Fibroblast of the aortic adventitia (primary cell): ENCODE data around the gene NRN1L. TPM values are rescaled to one million over a fixed set of nuclear protein-coding genes. Genes with fewer than 3 reads are reported as not detected.
"Not testable (repeated sequence)": the region's sequence is repeated elsewhere in the genome, so short reads cannot be mapped to it uniquely, and the experiment has no call there.

Source experiments
- DNase-seq: peaks from one replicate; pipeline ENCODE4 v3.0.0-alpha.2; 2010; ENCODE audit warnings: low read depth
- H3K4me3 ChIP-seq: 2 replicates; pipeline ENCODE4 v1.5.1; 2011; ENCODE audit warnings: low read depth, mild to moderate bottlenecking, control low read depth, low read length, moderate library complexity
- total RNA-seq: library from RNA; depleted of rRNA; stranded (reverse); fragments of >200 nt; gene quantifications from 2 replicates; pipeline ENCODE4 v1.2.3, GENCODE V29; 2012; ENCODE audit warnings: low replicate concordance
- TF ChIP-seq, protein P1 (sequence below): IDR thresholded peaks from 2 replicates; pipeline ENCODE4 v1.5.1; 2011; ENCODE audit warnings: mild to moderate bottlenecking, low read length, control low read depth, inconsistent platforms; ENCODE audit not compliant: insufficient read depth

The NRN1L gene
- total RNA-seq, 1 donor: not detected

DNA sequence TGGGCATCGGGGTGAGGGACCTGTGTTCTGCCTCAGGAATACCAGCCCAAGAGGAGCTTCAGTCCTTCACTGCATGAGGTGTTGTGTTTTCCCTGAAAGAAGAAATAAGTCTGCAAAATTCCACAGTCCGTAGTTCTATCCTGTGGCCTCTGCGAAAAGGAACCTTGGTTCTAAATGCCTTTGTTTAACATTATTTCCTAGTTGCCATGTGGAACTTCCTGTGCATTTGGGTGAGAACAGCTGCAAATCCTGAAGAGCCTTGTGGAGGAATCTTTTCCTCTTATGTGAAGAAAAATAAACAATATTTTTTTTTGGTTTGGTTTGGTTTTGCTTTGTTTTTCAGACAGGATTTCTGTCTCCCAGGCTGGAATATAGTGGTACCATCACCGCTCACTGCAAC, 18.1 kb downstream of the NRN1L start:
- TF ChIP-seq, protein P1, sequence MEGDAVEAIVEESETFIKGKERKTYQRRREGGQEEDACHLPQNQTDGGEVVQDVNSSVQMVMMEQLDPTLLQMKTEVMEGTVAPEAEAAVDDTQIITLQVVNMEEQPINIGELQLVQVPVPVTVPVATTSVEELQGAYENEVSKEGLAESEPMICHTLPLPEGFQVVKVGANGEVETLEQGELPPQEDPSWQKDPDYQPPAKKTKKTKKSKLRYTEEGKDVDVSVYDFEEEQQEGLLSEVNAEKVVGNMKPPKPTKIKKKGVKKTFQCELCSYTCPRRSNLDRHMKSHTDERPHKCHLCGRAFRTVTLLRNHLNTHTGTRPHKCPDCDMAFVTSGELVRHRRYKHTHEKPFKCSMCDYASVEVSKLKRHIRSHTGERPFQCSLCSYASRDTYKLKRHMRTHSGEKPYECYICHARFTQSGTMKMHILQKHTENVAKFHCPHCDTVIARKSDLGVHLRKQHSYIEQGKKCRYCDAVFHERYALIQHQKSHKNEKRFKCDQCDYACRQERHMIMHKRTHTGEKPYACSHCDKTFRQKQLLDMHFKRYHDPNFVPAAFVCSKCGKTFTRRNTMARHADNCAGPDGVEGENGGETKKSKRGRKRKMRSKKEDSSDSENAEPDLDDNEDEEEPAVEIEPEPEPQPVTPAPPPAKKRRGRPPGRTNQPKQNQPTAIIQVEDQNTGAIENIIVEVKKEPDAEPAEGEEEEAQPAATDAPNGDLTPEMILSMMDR: no peak
- DNase-seq: no peak
- H3K4me3 ChIP-seq: no peak overlapping the region

DNA sequence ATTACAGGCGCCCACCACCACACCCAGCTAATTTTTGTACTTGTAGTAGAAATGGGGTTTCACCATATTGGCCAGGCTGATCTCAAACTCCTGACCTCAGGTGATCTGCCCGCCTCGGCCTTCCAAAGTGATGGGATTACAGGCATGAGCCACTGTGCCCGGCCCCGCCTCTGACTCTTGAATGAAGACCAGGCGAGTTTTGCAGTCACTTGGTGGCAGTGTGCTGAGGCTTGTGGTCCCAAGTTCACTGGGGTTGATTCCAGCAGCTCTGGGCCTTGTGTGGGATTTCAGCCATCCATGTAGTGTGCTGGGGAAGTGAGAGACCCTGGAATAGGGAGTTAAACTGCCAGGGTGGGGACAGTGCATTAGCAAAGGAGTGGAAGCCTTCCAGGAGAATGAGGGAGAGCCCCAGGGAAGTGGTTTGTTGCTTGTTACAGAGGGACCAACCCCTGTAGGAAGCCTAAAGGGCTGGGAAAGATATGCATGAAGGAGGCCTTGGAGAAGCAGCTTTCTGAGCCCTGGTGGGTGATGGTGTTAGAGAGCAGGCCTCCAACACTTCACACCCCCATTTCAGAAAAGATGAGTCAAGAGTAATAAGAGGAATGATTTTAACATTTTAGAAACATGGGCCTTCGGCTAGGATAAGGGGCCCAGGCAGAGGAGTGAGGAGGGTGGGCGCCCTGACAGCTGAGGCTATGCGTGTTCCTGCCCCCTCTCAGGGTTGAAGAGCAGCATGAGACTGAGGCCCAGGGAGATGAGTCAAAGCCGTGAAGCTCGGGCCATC, 22.9 kb downstream of the NRN1L start:
- TF ChIP-seq, protein P1: no peak
- DNase-seq: no peak
- H3K4me3 ChIP-seq: no peak overlapping the region

DNA sequence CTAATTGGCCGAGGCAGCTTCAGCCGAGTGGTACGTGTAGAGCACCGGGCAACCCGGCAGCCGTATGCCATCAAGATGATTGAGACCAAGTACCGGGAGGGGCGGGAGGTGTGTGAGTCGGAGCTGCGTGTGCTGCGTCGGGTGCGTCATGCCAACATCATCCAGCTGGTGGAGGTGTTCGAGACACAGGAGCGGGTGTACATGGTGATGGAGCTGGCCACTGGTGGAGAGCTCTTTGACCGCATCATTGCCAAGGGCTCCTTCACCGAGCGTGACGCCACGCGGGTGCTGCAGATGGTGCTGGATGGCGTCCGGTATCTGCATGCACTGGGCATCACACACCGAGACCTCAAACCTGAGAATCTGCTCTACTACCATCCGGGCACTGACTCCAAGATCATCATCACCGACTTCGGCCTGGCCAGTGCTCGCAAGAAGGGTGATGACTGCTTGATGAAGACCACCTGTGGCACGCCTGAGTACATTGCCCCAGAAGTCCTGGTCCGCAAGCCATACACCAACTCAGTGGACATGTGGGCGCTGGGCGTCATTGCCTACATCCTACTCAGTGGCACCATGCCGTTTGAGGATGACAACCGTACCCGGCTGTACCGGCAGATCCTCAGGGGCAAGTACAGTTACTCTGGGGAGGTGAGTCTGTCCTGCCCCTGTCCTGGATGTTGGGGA, 24.5 kb downstream of the NRN1L start:
- H3K4me3 ChIP-seq: no peak overlapping the region
- DNase-seq: no peak
- TF ChIP-seq, protein P1: no peak

DNA sequence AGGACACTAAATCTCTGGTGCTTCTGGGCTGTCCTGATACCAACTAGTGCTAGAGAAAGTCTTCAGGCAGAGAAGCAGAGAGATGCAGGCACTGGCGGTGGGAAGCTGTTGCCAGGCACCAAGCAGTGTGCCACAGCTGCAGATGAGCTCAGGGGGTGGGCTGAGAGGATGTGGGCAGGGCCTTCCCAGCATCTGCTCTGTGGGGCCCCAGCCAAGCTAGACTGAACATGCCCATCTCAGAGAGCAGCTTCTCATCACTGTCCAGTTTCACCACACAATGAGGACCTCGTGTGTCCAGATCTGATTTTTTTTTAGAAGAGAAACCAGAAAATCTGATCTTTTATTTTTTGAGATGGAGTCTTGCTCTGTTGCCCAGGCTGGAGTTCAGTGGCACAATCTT, 25.5 kb downstream of the NRN1L start:
- TF ChIP-seq, protein P1: no peak
- DNase-seq: no peak
- no peak overlapping the region for H3K4me3 ChIP-seq

DNA sequence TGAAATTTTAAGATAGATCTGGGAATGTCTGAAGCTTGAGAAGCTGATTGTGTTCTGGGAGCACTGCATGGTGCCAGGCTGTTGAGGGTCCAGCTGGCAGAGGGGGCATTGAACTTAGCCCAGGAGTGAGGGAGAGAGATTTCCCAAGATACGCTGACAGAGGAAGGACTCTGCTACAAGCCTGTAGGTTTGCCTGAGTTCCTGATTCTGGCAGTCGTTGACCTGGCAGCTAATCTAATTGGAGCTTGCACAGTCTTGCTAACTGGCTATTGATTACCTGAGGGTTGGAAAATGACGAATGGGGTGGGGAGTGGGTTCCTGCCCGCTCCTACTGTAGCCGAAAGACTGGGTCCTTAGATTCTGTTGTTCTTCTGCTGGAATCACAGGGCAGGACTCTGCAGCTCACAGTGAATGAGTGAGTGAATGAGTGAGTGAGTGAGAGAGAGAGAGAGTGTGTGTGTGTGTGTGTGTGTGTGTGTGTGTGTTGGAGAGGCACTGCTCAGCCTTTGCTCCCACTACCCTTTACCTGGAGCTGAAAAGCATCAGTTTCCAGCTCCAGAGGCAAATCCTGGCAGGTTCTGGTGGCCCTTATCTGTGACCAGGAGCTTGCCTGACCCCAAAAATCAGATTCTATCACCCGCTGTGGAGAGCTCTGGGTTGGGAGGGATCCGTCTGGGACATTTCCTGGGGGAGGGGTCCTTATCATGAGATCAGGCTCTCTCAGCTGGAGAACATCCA, 30.2 kb downstream of the NRN1L start:
- H3K4me3 ChIP-seq: no peak overlapping the region
- TF ChIP-seq, protein P1: no peak
- DNase-seq: no peak

DNA sequence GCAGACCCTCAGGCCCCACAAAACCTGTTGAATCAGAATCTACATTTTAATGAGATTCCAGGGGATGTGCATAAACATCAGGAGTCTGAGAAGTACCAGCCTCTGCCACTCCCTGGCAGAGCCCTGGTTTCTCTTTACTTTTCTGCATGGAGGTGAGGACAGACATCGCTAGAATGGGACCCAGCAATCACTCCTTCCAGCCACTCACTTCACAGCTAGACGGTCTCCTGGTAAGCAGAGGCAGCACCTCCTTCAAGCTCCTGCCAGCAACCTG, 30.7 kb downstream of the NRN1L start:
- H3K4me3 ChIP-seq, DNase-seq: not testable (repeated sequence)
